Activated naive CD4-positive, alpha-beta T cell treated with anti-CD3 and anti-CD28 coated beads, Interleukin-2, amount 50 U/mL, for 72 hours (primary cell): ENCODE results near the gene PIKFYVE. TPM values are rescaled to one million over a fixed set of nuclear protein-coding genes. Genes with fewer than 3 reads are reported as not detected.
"Not testable (repeated sequence)": the region's sequence is repeated elsewhere in the genome, so short reads cannot be mapped to it uniquely, and the experiment has no call there.

ENCODE experiments used
- ATAC-seq, 2 donors: fragments of 150-1000 bp; cut with Tn5 transposase; 2 replicates each; pipeline ENCODE4 v1.10.0; 2021; ENCODE audit warnings: mild to moderate bottlenecking in 2 of 2, moderate library complexity in 2 of 2
- DNase-seq, 2 donors: peaks; one replicate each; pipeline ENCODE4 v3.0.0; 2021 to 2022; ENCODE audit warnings: low spot score in 2 of 2
- H3K27ac Mint-ChIP-seq, 2 donors: one replicate each; pipeline ENCODE4 v1.8.0; 2022; ENCODE audit warnings: mild to moderate bottlenecking in 2 of 2, mixed read lengths in 2 of 2
- H3K36me3 Mint-ChIP-seq, 2 donors: one replicate each; pipeline ENCODE4 v1.8.0; 2022; ENCODE audit warnings: mixed read lengths in 2 of 2
- H3K9me3 Mint-ChIP-seq, 2 donors: one replicate each; pipeline ENCODE4 v1.8.0; 2022; ENCODE audit warnings: mixed read lengths in 2 of 2
- total RNA-seq, 2 donors: library from RNA; stranded (reverse); gene quantifications; one replicate each; pipeline ENCODE4 v1.2.3, GENCODE V29; 2022

Gene PIKFYVE, protein sequence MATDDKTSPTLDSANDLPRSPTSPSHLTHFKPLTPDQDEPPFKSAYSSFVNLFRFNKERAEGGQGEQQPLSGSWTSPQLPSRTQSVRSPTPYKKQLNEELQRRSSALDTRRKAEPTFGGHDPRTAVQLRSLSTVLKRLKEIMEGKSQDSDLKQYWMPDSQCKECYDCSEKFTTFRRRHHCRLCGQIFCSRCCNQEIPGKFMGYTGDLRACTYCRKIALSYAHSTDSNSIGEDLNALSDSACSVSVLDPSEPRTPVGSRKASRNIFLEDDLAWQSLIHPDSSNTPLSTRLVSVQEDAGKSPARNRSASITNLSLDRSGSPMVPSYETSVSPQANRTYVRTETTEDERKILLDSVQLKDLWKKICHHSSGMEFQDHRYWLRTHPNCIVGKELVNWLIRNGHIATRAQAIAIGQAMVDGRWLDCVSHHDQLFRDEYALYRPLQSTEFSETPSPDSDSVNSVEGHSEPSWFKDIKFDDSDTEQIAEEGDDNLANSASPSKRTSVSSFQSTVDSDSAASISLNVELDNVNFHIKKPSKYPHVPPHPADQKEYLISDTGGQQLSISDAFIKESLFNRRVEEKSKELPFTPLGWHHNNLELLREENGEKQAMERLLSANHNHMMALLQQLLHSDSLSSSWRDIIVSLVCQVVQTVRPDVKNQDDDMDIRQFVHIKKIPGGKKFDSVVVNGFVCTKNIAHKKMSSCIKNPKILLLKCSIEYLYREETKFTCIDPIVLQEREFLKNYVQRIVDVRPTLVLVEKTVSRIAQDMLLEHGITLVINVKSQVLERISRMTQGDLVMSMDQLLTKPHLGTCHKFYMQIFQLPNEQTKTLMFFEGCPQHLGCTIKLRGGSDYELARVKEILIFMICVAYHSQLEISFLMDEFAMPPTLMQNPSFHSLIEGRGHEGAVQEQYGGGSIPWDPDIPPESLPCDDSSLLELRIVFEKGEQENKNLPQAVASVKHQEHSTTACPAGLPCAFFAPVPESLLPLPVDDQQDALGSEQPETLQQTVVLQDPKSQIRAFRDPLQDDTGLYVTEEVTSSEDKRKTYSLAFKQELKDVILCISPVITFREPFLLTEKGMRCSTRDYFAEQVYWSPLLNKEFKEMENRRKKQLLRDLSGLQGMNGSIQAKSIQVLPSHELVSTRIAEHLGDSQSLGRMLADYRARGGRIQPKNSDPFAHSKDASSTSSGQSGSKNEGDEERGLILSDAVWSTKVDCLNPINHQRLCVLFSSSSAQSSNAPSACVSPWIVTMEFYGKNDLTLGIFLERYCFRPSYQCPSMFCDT (N-terminal part only)
- total RNA-seq = 10 to 100 TPM; 23.1 to 25.9 TPM

DNA sequence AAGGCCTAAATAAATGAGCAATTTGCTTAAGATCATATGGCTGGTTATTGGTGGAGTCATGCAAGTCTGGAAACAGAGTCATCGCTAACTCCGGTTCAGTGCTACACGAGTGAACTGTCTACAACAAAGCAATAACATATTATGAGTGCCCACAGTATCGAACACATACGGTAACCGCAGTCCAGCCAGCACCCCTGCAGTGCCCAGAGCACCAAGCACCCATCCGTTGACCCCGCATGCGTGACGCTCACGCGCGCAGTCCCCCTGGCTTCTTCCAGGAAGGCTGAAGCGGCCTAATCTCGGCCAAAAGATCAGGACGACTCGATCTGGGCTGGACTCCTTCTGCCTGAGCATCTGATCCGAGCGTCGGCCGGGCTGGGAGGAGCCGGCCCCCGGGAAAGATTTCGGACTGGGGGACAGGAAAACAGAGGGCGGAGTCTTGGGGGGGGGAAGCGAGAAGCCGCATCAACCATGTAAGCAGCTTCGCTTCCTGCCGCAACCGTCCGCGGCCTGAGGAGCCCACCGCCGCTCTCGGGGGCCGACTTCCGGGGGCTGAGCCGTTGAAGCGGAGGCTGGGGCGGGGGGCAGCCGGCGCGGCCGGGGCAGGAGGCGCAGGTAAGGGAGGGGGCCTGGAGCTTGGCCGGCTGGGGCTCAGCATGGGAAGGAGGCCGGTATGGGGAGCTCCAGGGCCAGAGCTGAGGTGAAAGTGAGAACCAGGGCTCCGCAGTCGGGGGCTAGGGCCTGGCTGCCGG, at the start of gene PIKFYVE:
TSS of gene PIKFYVE (plus strand) at position 455 of the 752 bp plus-strand sequence. CDS start 5,265 bp downstream, outside the sequence.
- DNase-seq (peak; percentile 83 to 85), ATAC-seq (peak; percentile 86 to 93)
- Mint-ChIP-seq H3K36me3 (peaks cover 0 to 7% of the 10 kb centered on the region in 2 donors), H3K27ac (peak within 1 kb of the TSS; percentile 94 to 98), H3K9me3 (no peaks in the 10 kb centered on the region)

DNA sequence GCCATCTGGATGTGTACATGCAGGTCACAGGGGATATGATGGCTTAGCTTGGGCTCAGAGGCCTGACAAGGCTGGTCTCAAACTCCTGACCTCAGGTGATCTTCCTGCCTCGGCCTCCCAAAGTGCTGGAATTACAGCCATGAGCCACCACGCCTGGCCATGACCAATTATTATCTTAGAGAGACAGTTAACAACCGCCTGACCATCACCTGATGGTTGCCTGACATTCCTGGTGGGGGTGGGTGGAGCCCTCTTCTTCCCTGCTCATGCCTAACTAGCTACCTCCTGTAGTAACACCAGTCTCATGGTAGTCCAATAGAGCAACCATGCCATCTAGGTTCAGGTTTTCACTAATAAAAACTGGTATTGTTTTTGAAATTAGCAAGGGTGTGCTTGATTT, 44.2 kb upstream of the PIKFYVE start:
- not testable (repeated sequence) for ATAC-seq, H3K36me3 Mint-ChIP-seq, DNase-seq, H3K27ac Mint-ChIP-seq
- peaks cover 0 to 17% of the 10 kb centered on the region in 2 donors for H3K9me3 Mint-ChIP-seq

DNA sequence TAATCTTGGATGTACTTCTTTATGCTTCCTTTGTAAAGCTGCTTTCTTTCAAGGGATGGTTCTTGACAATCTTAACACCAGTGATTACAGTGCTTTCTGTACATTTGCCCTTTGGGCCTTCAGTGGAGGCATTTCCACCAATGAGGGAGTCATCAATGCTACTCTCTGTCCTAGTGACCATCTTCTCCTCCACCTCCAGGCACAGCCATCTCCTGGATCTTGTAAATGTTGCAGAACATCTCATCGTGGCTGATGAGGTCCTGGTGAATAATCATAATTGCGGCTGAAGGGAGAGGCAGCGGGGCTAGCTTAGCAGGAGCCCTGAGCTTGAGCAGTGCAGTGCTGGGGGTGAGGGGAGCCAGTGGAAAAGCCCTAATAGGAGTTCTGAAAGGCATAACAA, 43.7 kb upstream of the PIKFYVE start:
- no peak for DNase-seq
- ATAC-seq = no peak
- peak overlapping the region in 1 of 2 donors; percentile 8 for H3K27ac Mint-ChIP-seq
- H3K36me3 Mint-ChIP-seq = no peaks in the 10 kb centered on the region
- H3K9me3 Mint-ChIP-seq = peaks cover 0 to 17% of the 10 kb centered on the region in 2 donors

DNA sequence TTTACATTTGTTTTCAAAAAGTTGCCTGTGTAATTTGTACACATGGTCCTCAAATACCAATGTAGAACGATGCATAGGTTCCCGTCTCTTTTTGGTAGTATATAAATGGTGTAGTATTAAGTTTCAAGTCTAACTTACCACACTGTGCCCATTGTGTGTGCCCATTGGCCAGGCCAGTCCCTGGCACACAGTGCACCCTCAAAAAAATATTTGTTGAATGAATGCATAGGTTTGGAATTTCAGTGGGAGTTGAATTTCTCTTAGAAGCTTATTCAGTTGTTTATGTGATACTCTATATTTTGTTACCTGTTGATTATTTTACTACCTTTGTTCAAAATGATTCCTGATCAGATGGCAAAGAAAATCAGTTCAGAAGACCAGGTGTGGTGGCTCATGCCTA, 41.3 kb upstream of the PIKFYVE start:
- DNase-seq (no peak), ATAC-seq (no peak)
- Mint-ChIP-seq H3K9me3 (peaks cover 0 to 13% of the 10 kb centered on the region in 2 donors), H3K27ac (no peak overlapping the region), H3K36me3 (no peaks in the 10 kb centered on the region)

DNA sequence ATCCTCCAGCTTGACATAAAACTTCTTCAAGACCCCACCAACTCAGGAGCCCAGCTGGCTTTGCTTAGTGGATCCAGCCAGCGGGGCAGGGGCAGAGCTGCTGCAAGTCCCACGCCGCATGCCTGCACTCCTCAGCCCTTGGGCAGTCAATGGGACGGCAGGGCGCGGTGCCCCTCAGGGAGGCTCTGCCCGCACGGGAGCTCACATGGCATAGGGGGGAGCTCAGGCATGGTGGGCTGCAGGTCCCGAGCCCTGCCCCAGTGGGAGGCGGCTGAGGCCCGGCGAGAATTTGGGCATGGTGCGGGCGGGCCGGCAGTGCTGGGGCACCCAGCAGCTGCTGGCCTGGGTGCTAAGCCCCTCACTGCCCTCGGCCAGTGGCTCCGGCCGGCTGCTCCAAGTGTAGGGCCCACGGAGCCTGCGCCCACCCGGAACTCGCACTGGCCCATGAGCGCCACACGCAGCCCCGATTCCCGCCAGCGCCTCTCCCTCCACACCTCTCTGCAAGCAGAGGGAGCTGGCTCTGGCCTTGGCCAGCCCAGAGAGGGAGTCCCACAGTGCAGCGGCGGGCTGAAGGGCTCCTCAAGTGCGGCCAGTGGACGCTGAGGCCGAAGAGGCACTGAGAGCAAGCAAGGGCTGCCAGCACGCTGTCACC, 38.3 kb upstream of the PIKFYVE start:
- H3K36me3 Mint-ChIP-seq = peaks cover 0 to 6% of the 10 kb centered on the region in 2 donors
- H3K27ac Mint-ChIP-seq = no peak overlapping the region
- peaks cover 5 to 9% of the 10 kb centered on the region in 2 donors for H3K9me3 Mint-ChIP-seq
- DNase-seq (no peak), ATAC-seq (no peak)

DNA sequence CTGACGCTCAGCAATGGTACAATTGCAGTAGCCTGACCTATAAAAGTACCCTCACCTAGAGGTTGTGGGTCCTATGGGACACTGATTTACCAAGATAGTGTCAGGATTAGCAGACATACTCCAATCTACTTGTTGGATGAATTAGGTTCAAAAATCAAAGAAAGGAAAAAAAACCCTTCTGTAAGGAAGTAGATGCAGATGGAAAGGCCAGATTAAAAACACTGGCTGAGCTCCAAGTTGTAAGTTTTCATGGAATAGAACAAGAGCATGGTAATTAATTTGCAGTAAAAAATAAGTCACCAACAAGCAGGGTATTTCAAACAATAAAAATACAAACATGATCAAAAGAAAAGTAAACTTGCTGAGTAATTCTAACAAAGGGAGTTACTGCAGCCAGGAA, 37.6 kb upstream of the PIKFYVE start:
- DNase-seq = no peak
- H3K36me3 Mint-ChIP-seq = peaks cover 0 to 6% of the 10 kb centered on the region in 2 donors
- H3K9me3 Mint-ChIP-seq = peaks cover 5 to 9% of the 10 kb centered on the region in 2 donors
- no peak overlapping the region for H3K27ac Mint-ChIP-seq
- no peak for ATAC-seq

DNA sequence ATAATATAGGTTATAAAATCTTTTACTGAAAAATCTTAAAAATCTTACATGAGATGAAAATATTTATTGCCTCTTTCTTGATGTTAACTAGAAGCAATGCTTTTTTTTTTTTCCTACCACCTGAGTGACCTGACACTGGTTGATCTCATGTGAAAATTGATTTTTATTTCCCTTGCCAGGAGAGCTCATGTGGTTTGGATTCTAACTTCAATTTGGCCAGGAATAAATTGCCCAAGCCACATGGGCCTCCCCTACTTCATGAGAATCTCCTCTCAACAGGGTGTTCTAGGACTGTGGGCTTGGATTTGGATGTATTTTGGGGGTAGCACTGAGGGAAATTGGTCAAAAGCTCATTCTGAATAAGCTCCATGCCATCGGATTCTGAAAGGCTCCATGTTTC, 31.3 kb upstream of the PIKFYVE start:
- H3K27ac Mint-ChIP-seq = no peak overlapping the region
- no peak for ATAC-seq
- peaks cover 13 to 22% of the 10 kb centered on the region in 2 donors for H3K36me3 Mint-ChIP-seq
- peaks cover 5 to 19% of the 10 kb centered on the region in 2 donors for H3K9me3 Mint-ChIP-seq
- DNase-seq = no peak

DNA sequence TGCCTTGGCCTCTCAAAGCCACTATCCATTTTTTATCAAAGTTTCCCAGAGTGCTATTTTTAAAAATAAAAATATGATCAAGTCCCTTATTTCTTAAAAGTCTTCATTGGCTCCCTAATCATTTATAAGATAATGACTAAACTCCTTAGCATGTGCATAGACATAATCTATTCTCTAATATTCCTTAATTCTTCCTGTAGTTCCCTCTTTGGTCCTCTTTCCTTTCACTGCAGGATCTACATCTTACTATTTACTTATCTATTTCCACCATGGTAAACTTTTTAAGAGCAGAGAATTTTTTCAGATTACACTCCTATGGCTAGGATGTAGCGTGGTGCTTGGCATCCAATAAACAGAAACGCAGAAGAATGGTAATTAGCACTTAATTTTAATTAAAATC, 30.2 kb upstream of the PIKFYVE start:
- ATAC-seq = no peak
- Mint-ChIP-seq H3K36me3 (peaks cover 15 to 24% of the 10 kb centered on the region in 2 donors), H3K9me3 (peaks cover 5 to 15% of the 10 kb centered on the region in 2 donors)

DNA sequence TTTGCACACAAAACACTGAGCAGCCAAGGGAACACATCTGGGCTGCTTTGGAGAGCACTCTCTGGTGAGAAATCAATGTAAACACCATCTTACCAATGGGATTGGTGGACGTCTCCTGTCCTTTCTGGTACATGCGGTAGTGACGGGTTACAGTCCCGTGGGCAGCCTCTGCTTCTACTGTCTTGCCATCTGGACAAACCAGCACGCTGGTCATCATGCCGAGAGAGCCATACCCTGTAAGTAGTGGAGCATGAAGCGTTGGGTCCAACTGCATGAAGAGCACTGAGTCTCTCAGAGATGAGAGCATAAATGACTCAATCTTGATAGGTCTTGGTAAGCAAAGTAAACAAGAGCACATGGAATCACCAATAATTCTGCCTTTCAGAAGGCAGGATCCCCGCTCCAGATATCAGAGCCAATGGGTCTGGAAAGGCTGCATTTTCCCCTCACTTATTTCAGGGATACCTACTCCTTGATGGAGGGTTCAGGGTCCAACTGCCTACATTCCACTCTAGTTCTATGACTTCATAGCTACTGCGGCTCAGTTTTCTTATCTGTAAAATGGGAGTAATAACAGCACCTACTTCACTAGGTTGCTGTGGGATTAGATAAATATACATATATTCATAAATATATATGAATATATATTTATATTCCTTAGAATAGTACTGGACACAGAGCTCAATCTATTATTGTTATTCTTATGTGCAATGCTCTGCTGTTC, 26.1 kb upstream of the PIKFYVE start:
- peak overlapping the region in 1 of 2 donors; percentile 13 for H3K27ac Mint-ChIP-seq
- DNase-seq (no peak), ATAC-seq (no peak)
- H3K36me3 Mint-ChIP-seq = peaks cover 8 to 20% of the 10 kb centered on the region in 2 donors
- peaks cover 0 to 10% of the 10 kb centered on the region in 2 donors for H3K9me3 Mint-ChIP-seq

More for the DNA sequence above, 30.2 kb upstream of the PIKFYVE start:
- DNase-seq = no peak
- H3K27ac Mint-ChIP-seq = no peak overlapping the region

DNA sequence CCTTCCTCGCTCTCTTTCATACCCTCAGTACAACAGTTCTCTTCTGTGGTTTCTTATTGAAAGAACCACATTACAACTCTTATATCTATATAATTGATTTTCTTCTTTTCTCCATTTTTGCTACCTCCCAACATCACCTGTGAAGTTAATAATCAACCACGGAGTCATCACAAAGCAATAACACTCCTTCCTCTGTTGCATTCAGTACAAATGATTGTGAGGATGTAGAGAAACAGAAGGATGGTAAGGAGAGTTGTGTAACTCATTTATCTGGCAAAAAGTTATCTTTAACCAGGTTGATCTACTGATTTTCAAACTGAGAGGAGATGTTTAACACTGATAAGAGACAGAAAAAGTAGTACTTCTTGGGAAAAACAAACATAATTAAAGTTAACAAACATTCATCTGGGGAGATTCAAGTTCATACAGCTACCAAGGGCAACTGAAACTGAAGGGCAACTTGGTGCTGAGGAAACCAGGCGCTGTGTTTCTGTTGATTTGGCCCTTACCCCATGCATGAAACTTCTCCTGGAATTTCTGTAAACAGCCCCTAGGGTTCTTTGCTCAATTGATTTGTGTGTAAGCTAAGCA, 25.3 kb upstream of the PIKFYVE start:
- Mint-ChIP-seq H3K27ac (no peak overlapping the region), H3K36me3 (peaks cover 8 to 13% of the 10 kb centered on the region in 2 donors), H3K9me3 (peaks cover 0 to 4% of the 10 kb centered on the region in 2 donors)
- DNase-seq (no peak), ATAC-seq (no peak)

DNA sequence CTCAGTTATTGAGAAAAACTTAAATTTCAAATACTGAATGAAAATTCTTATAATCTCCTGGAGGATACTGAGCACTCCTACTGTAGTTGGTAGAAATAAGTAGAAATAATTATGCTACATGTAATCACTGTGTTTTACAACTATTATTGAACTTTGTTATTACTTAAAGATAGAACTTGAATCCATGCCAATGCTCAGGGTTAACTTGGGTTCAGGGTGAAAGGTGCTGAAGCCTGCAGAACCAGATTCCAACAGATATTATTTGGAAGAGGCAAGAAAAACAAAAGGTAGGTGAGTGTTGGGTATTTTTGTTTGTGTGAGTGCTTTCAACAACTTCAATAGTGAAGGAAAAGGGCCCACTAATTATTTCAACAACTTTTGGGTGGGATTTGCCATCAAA, 21.6 kb upstream of the PIKFYVE start:
- Mint-ChIP-seq H3K36me3 (peaks cover 5 to 9% of the 10 kb centered on the region in 2 donors), H3K9me3 (no peaks in the 10 kb centered on the region), H3K27ac (no peak overlapping the region)
- ATAC-seq (no peak), DNase-seq (no peak)

DNA sequence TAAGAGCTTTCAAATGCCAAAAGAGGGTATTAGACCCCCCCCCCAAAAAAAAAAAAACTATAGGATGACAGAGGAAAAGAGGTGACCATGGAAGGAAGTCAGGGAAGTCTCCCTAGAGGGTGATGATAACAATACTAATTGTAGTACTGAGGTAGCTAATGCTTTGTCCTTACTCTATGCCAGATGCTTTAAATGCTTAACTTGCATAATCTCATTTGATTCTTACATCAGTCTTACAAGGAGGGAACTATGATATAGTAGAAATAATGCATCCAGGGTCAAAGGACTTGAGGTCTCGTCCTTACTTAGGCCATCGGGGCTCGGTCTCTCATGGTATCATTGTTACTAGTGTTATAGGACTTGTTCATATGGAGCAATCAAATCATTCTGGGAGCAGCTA, 20.3 kb upstream of the PIKFYVE start:
- no peak overlapping the region for H3K27ac Mint-ChIP-seq
- ATAC-seq = no peak
- no peaks in the 10 kb centered on the region for H3K9me3 Mint-ChIP-seq
- DNase-seq = no peak
- H3K36me3 Mint-ChIP-seq = peaks cover 7 to 9% of the 10 kb centered on the region in 2 donors

DNA sequence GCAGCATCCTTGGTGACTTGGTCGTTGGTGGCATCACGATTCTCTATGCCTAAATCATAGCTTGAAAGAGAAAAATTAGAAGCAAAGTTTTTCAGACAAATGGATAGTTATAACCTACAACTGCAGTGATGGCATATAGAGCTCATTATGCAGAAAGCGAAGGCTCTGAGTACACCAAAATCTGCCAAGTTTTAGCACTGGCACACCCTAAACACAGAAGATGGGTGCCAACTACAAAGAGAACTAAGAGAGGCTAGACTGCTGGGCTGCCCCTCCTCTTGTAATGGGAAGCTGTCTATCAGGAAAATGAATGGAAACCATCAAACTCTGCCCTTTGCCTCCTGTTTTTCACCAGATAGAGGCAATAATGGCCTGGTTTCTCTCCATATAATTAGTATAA, 17.5 kb upstream of the PIKFYVE start:
- H3K9me3 Mint-ChIP-seq = no peaks in the 10 kb centered on the region
- no peak for DNase-seq
- ATAC-seq = no peak
- peaks cover 13% of the 10 kb centered on the region in 2 donors for H3K36me3 Mint-ChIP-seq
- no peak overlapping the region for H3K27ac Mint-ChIP-seq

DNA sequence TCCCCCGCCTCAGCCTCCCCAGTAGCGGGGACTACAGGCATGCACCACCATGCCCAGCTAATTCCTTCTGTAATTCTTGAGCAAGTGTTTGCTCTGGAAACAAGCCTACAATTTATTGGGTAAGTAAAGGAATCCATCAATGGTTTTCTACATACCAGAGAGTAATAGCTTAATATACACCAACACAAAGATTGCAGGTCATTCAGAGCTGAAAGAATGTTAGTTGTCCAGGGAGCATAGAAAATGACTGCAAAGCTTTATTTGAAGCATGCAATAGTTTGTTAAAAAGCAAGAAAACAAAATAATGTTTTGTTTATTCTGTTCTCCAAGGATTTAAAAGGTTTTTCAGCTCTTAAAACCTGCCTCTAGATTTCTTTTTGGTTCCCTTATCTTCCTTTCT, 16.8 kb upstream of the PIKFYVE start:
- no peak for ATAC-seq
- no peaks in the 10 kb centered on the region for H3K9me3 Mint-ChIP-seq
- H3K36me3 Mint-ChIP-seq = peaks cover 13 to 14% of the 10 kb centered on the region in 2 donors

More for the DNA sequence above, 16.8 kb upstream of the PIKFYVE start:
- H3K27ac Mint-ChIP-seq = no peak overlapping the region
- DNase-seq = no peak
